H9 (cell line): ENCODE results near the gene INSIG1. TPM values are rescaled to one million over a fixed set of nuclear protein-coding genes. Genes with fewer than 3 reads are reported as not detected.

ENCODE experiments used
- DNase-seq: peaks from one replicate; pipeline ENCODE4 v3.0.0-alpha.2; 2017
- H2AFZ ChIP-seq: one replicate; pipeline ENCODE4 v1.6.1; 2013; ENCODE audit warnings: mild to moderate bottlenecking, low read length, control low read depth, moderate library complexity
- H2AK5ac ChIP-seq: 2 replicates; pipeline ENCODE4 v1.6.1; 2013; ENCODE audit warnings: low read length, control low read depth, mixed read lengths; ENCODE audit not compliant: insufficient read length
- H2BK120ac ChIP-seq: one replicate; pipeline ENCODE4 v1.6.1; 2013; ENCODE audit warnings: low read depth, mild to moderate bottlenecking, low read length, control low read depth, inconsistent platforms; ENCODE audit not compliant: poor library complexity, severe bottlenecking
- H2BK12ac ChIP-seq: 2 replicates; pipeline ENCODE4 v1.6.1; 2013; ENCODE audit warnings: low read length, control low read depth, mixed read lengths, low read depth; ENCODE audit not compliant: insufficient read length
- H2BK15ac ChIP-seq: 2 replicates; pipeline ENCODE4 v1.6.1; 2013; ENCODE audit warnings: low read depth, low read length, control low read depth
- H2BK20ac ChIP-seq: one replicate; pipeline ENCODE4 v1.6.1; 2013; ENCODE audit warnings: low read depth, mild to moderate bottlenecking, low read length, control low read depth, inconsistent platforms; ENCODE audit not compliant: poor library complexity, severe bottlenecking
- H2BK5ac ChIP-seq: 2 replicates; pipeline ENCODE4 v1.6.1; 2013; ENCODE audit warnings: low read length, control low read depth, mixed read lengths; ENCODE audit not compliant: insufficient read length
- H3K14ac ChIP-seq: 2 replicates; pipeline ENCODE4 v1.6.1; 2013; ENCODE audit warnings: low read length, control low read depth; ENCODE audit not compliant: insufficient read depth
- H3K18ac ChIP-seq: 2 replicates; pipeline ENCODE4 v1.6.1; 2013; ENCODE audit warnings: low read depth, mild to moderate bottlenecking, mixed read lengths, low read length, control low read depth; ENCODE audit not compliant: insufficient read length
- H3K23ac ChIP-seq: 2 replicates; pipeline ENCODE4 v1.6.1; 2013; ENCODE audit warnings: low read length, control low read depth, mixed read lengths, low read depth; ENCODE audit not compliant: insufficient read length
- H3K23me2 ChIP-seq: 2 replicates; pipeline ENCODE4 v1.6.1; 2013; ENCODE audit warnings: low read depth, mild to moderate bottlenecking, mixed read lengths, low read length, control low read depth; ENCODE audit not compliant: insufficient read length, poor library complexity, severe bottlenecking
- H3K27ac ChIP-seq: 2 replicates; pipeline ENCODE4 v1.5.1; 2013; ENCODE audit warnings: low read length, control low read depth, mixed read lengths, low read depth; ENCODE audit not compliant: insufficient read length
- H3K27me3 ChIP-seq: 2 replicates; pipeline ENCODE4 v1.6.1; 2013; ENCODE audit warnings: low read length, control low read depth, inconsistent platforms; ENCODE audit not compliant: insufficient read depth
- H3K4ac ChIP-seq: 2 replicates; pipeline ENCODE4 v1.6.1; 2013; ENCODE audit warnings: low read depth, mild to moderate bottlenecking, control low read depth, inconsistent platforms, low read length, moderate library complexity
- H3K4me1 ChIP-seq: 2 replicates; pipeline ENCODE4 v1.6.1; 2013; ENCODE audit warnings: low read length, control low read depth, inconsistent platforms; ENCODE audit not compliant: insufficient read depth
- H3K4me2 ChIP-seq: 2 replicates; pipeline ENCODE4 v1.6.1; 2013; ENCODE audit warnings: low read length, control low read depth, mixed read lengths; ENCODE audit not compliant: insufficient read length, insufficient read depth
- H3K56ac ChIP-seq: 2 replicates; pipeline ENCODE4 v1.6.1; 2013; ENCODE audit warnings: low read depth, mild to moderate bottlenecking, mixed read lengths, low read length, control low read depth; ENCODE audit not compliant: insufficient read length
- H3K79me1 ChIP-seq: 2 replicates; pipeline ENCODE4 v1.6.1; 2013; ENCODE audit warnings: low read depth, mild to moderate bottlenecking, moderate library complexity, low read length, control low read depth, inconsistent platforms; ENCODE audit not compliant: insufficient read depth, poor library complexity, severe bottlenecking
- H3K79me2 ChIP-seq: 2 replicates; pipeline ENCODE4 v1.6.1; 2013; ENCODE audit warnings: low read length, control low read depth, inconsistent platforms; ENCODE audit not compliant: insufficient read depth
- H3K9ac ChIP-seq: 2 replicates; pipeline ENCODE4 v1.6.1; 2013; ENCODE audit warnings: low read length, control low read depth, mixed read lengths; ENCODE audit not compliant: insufficient read length; ENCODE audit errors: extremely low read depth
- H3K9me3 ChIP-seq: one replicate; pipeline ENCODE4 v1.6.1; 2013; ENCODE audit warnings: low read depth, low read length, inconsistent platforms; ENCODE audit not compliant: control insufficient read depth
- H3T11ph ChIP-seq: one replicate; pipeline ENCODE4 v1.6.1; 2013; ENCODE audit warnings: mild to moderate bottlenecking, low read length, control low read depth, inconsistent platforms
- H4K20me1 ChIP-seq: one replicate; pipeline ENCODE4 v1.6.1; 2013; ENCODE audit not compliant: control insufficient read depth, insufficient read length, insufficient read depth
- H4K5ac ChIP-seq: 2 replicates; pipeline ENCODE4 v1.6.1; 2013; ENCODE audit warnings: low read depth, mild to moderate bottlenecking, mixed read lengths, low read length, control low read depth; ENCODE audit not compliant: insufficient read length
- H4K8ac ChIP-seq: replicated peaks from 2 replicates; pipeline ENCODE4 v1.6.1; 2013; ENCODE audit warnings: low read length, control low read depth, mixed read lengths, low read depth; ENCODE audit not compliant: insufficient read length
- H4K91ac ChIP-seq: 2 replicates; pipeline ENCODE4 v1.6.1; 2013; ENCODE audit warnings: low read depth, mild to moderate bottlenecking, moderate library complexity, mixed read lengths, low read length, control low read depth; ENCODE audit not compliant: insufficient read length
- H3K27ac Mint-ChIP-seq, 3 experiments: 2 replicates in 2 of 3; 3 replicates in 1 of 3; pipeline ENCODE4 v1.8.0; 2020 to 2021; ENCODE audit warnings: mixed read lengths in 3 of 3, mild to moderate bottlenecking in 1 of 3, moderate library complexity in 1 of 3
- H3K27me3 Mint-ChIP-seq: 2 replicates; pipeline ENCODE4 v1.8.0; 2021; ENCODE audit warnings: low read depth, mild to moderate bottlenecking, moderate library complexity, mixed read lengths
- H3K36me3 Mint-ChIP-seq, 3 experiments: 2 replicates in 2 of 3; 3 replicates in 1 of 3; pipeline ENCODE4 v1.8.0; 2020 to 2021; ENCODE audit warnings: low read depth in 3 of 3, mixed read lengths in 3 of 3; ENCODE audit not compliant: insufficient read depth in 1 of 3
- H3K4me1 Mint-ChIP-seq, 2 experiments: 2 replicates each; pipeline ENCODE4 v1.8.0; 2020; ENCODE audit warnings: mixed read lengths in 2 of 2
- H3K4me3 Mint-ChIP-seq, 2 experiments: 2 replicates in 1 of 2; 3 replicates in 1 of 2; pipeline ENCODE4 v1.8.0; 2020 to 2021; ENCODE audit warnings: mild to moderate bottlenecking in 2 of 2, mixed read lengths in 2 of 2, moderate library complexity in 1 of 2
- H3K9me3 Mint-ChIP-seq, 2 experiments: 2 replicates in 1 of 2; 3 replicates in 1 of 2; pipeline ENCODE4 v1.8.0; 2020; ENCODE audit warnings: mild to moderate bottlenecking in 2 of 2, mixed read lengths in 2 of 2, moderate library complexity in 1 of 2
- WGBS: extraction: QIAGEN DNeasy Blood & Tissue Kit; methylation state at CpG from one replicate; pipeline ENCODE4 v1.1.7; 2013; ENCODE audit warnings: missing lambda C conversion rate, low lambda C conversion rate, mixed read lengths; ENCODE audit not compliant: insufficient read length; ENCODE audit errors: extremely low coverage; 5-methylcytosine and 5-hydroxymethylcytosine counted together
- total RNA-seq: library from RNA; stranded (reverse); gene quantifications from 2 replicates; pipeline ENCODE4 v1.2.1, GENCODE V29; 2021
- TF ChIP-seq, protein P1 (sequence below): fragments of 200-600 bp; sonication (generic); conservative IDR thresholded peaks from 3 replicates; pipeline ENCODE4 v1.8.0; 2021; ENCODE audit warnings: antibody characterized with exemption, mild to moderate bottlenecking

Gene INSIG1
- total RNA-seq, 1 experiment from 2014 or later, result 23.3 TPM

DNA sequence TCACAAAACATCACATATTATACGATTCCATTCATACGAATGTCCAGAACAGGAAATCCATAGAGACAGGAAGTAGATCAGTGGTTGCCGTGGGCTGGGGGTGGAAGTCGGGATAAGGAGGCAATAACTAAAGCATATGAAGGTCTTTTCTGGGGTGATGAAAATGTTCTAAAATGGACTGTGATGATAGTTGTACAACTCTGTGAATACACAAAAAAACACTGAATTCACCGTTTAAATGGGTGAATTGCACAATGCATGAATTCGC lies 3.2 kb upstream of the INSIG1 start:
- no peak overlapping the region for H4K91ac ChIP-seq
- Mint-ChIP-seq H3K27me3 (peaks cover 9% of the 10 kb centered on the region), H3K9me3 (peaks cover 3 to 4% of the 10 kb centered on the region in 2 experiments; a peak in 2 of 5 replicates), H3K4me3 (no peak overlapping the region), H3K36me3 (peaks cover 0 to 9% (median 5%) of the 10 kb centered on the region in 3 experiments; a peak in 3 of 7 replicates), H3K27ac (no peak overlapping the region), H3K4me1 (peaks cover 24 to 26% of the 10 kb centered on the region in 2 experiments)
- TF ChIP-seq, protein P1, sequence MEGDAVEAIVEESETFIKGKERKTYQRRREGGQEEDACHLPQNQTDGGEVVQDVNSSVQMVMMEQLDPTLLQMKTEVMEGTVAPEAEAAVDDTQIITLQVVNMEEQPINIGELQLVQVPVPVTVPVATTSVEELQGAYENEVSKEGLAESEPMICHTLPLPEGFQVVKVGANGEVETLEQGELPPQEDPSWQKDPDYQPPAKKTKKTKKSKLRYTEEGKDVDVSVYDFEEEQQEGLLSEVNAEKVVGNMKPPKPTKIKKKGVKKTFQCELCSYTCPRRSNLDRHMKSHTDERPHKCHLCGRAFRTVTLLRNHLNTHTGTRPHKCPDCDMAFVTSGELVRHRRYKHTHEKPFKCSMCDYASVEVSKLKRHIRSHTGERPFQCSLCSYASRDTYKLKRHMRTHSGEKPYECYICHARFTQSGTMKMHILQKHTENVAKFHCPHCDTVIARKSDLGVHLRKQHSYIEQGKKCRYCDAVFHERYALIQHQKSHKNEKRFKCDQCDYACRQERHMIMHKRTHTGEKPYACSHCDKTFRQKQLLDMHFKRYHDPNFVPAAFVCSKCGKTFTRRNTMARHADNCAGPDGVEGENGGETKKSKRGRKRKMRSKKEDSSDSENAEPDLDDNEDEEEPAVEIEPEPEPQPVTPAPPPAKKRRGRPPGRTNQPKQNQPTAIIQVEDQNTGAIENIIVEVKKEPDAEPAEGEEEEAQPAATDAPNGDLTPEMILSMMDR, result no peak
- H4K8ac ChIP-seq, result no peak overlapping the region
- H3K14ac ChIP-seq, result no peak overlapping the region
- H3K79me1 ChIP-seq, result peaks cover under 1% of the 10 kb centered on the region
- no peak overlapping the region for H2BK12ac ChIP-seq
- no peak for DNase-seq
- H3K27me3 ChIP-seq, result no peaks in the 10 kb centered on the region
- no peak overlapping the region for H4K5ac ChIP-seq
- no peak overlapping the region for H2AFZ ChIP-seq
- no peak overlapping the region for H2BK5ac ChIP-seq
- WGBS, result no CpG with 5 or more reads among the region's 6 CpGs
- H3K4ac ChIP-seq, result no peak overlapping the region
- no peak overlapping the region for H3K27ac ChIP-seq
- H3K23ac ChIP-seq, result no peak overlapping the region
- no peaks in the 10 kb centered on the region for H3K9me3 ChIP-seq
- H4K20me1 ChIP-seq, result no peaks in the 10 kb centered on the region
- 0 out of 2 replicates have a peak, but pooled peaks cover 4% of the 10 kb centered on the region for H3K4me1 ChIP-seq
- H3K56ac ChIP-seq, result no peak overlapping the region
- peaks cover 16% of the 10 kb centered on the region for H3K23me2 ChIP-seq
- H3K4me2 ChIP-seq, result no peak overlapping the region
- no peak overlapping the region for H2BK20ac ChIP-seq
- H2BK15ac ChIP-seq, result no peak overlapping the region
- H3K18ac ChIP-seq, result no peak overlapping the region
- no peak overlapping the region for H2BK120ac ChIP-seq
- H2AK5ac ChIP-seq, result no peak overlapping the region
- no peak overlapping the region for H3K9ac ChIP-seq
- peaks cover 10% of the 10 kb centered on the region; the same call in 1 of the 2 replicates for H3K79me2 ChIP-seq
- no peak overlapping the region for H3T11ph ChIP-seq
